ENCODE data around the gene HAAO.

Gene HAAO

DNA sequence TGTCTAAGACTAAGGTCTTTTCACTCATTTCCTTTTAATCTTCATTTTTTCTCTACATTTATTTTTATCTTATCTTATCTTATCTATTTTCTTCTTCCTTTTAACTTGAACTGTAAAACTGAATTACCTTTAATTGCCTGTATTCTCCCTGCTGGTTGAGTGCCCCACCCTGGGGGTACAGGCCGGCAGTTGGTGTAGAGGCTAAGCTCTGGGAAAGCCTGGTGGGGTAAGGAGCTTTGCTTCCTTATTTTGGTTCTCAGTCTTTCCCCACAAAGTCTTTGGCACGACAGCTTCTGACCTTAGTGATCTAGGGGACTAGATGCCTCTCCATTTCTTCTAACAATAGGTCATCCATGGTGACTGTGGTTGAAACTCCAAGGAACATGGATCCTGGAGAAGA, 26.8 kb upstream of the HAAO start:
- DNase-seq (ENCODE audit: low read depth, low spot score), result no peak

DNA sequence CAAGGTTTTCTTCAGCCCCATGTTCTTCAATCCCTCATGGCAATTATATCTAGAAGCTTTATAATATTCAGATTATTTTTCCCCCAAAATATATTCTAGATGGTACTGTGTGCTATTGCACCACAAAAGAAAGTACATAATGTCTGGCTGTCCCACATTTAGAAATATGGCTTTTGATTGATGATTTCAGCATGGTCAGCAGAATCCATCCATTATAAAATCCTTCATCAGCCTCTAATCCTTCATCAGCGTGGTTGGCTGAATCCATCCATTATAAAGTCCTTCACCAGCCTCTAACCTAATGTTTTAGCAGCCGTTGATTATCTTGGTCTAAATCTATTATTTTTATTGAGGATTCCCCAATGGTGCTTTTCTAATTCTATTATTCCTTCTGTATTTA, 23.3 kb upstream of the HAAO start:
- no peak for DNase-seq (ENCODE audit: low read depth, low spot score)
- no peak overlapping the region for H3K4me3 ChIP-seq (ENCODE audit: low read length)

More for the DNA sequence above, 26.8 kb upstream of the HAAO start:
- no peak overlapping the region for H3K4me3 ChIP-seq (ENCODE audit: low read length)

DNA sequence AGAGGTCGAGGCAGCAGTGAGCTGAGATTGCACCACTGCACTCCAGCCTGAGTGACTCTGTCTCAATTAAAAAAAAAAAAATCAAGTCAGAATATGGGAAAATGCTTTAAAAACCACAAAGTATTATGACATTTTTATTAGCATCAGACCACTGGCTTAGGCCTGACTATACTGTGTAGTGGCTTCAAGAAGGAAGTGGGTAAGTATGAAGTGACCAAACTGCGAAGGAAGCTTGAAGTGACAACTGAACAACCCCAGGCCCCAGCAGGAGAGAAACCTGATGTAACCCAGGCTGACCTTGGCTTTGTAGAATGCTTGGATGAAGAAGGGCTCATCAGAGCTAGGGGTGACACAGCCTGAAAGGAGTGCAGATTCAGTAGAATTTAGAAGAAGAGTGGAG, 21.4 kb upstream of the HAAO start:
- no peak for DNase-seq (ENCODE audit: low read depth, low spot score)
- H3K4me3 ChIP-seq (ENCODE audit: low read length), result no peak overlapping the region

DNA sequence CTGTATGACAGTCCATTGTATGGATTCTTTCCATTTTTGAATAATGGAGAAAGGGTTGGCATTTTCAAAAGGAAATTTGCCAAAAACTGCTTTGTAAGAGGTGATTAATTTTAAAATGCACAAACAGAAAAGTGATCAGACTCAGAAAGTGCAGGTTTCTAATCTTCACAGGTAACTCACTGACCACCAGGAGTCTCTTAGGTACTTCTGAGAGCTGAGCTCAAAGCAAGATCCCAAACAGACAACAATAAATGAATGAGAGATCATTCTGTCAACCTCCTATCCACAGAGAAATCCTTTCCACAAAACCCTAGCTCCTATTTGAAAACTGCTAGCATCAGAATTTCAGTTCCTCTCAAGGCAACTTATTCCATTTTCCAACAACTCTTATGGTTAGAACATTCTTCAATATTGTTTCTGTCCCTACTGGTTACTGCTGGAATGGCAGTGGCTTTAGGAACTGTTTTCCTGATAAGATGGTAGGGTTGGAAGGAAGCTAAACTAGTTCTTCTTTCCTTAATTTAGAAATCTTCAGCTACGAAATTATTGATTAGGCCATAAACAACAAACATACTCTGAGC, 20.6 kb upstream of the HAAO start:
- no peak overlapping the region for H3K4me3 ChIP-seq (ENCODE audit: low read length)
- DNase-seq (ENCODE audit: low read depth, low spot score), result no peak

DNA sequence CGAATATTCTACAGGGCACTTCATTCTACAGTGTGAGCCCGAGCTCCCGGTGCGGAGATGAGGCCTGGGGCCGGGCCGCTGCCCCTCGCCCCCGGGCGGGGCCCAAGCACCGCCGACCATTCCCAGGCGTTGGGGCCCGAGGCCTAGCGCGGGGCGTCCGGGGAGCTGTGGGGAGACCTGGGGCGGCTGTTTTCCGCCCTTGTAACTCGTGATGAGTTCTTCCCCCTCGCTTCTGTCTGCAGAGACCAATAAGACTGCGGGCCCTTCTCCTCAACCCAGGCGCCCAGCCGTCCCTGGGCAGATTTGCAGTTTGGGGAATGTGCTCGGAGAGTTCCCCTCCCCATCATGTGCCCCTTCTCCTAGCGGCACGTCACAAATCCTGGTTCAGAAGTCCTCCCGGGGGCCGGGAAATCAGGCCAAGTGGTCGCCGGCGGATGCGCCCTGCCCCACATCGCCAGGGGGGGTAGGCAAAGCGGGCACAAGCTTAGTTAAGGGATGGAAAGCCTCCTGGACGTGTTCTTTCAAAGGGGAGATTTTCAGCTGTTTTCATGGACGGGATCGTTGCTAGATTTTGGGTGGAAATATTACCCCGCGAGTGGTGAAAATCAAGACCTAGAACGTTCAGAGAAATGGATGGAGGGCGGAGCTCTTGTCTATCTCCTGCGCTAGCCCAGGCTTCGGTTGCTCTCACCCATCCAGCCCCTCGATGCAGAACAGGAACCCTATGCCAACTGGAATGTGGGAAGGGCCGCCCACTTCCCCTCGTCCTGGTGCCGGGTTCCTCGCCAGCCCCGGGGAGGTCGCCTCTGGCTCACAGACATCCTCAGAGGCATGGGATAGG, 18.8 kb upstream of the HAAO start:
- peak overlapping the region; percentile 48 for H3K4me3 ChIP-seq (ENCODE audit: low read length)
- no peak for DNase-seq (ENCODE audit: low read depth, low spot score)

DNA sequence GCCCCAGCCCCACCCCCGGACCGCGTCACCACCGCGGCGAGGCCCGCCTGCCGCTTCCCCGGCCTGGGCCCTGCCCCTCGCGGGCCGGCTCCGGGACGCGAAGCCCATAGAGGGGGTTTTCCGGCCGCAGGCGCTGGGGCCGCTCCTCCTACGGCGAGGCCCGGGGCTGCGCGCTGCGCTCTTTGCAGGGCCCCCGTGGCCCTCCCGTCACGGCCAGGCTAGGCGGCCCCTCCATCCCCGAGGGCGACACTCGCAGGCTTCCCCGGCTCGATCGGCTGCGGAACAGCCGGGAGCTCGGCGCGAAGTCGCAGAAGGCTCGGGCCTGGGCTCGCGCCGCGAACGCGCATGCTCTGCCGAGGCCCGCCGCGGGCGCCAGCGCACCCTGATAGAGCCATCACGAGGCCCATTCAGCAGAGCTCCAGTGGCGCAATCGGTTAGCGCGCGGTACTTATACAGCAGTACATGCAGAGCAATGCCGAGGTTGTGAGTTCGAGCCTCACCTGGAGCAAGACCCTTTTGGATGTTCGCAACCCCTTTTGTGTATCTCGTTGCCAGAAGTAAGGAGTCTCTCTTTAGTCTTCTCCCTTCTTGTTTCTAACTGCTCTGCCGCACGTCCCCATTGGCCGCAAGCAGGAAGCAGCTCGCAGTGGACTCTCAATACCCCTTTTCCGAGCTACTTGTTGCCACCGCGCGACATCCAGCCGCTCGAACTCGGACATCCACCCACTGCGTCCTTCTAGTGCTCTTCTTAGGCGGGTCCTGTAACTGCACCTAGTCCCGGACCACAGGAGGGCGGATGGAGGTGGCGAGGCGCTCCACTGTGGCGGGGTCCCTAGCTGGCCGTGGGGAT, 18.0 kb upstream of the HAAO start:
- DNase-seq (ENCODE audit: low read depth, low spot score), result peak; percentile 84
- H3K4me3 ChIP-seq (ENCODE audit: low read length), result peak overlapping the region; percentile 48

DNA sequence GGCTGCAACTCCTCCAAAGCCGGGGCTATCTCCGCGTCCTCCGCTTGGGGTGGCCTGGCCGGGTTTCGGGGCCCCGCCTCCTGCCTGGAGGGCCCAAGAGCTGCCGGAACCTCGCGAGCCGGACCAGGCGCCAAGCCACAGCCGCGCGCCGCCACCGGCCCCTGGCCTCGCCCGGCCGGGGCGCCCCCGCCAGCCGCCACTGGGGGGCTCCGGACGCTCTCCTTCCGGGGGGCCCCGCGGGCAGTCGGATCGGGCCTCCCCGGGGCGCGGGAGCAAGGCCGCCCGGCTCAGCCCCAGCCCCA, 17.4 kb upstream of the HAAO start:
- peak overlapping the region; percentile 47 for H3K4me3 ChIP-seq (ENCODE audit: low read length)
- no peak for DNase-seq (ENCODE audit: low read depth, low spot score)

DNA sequence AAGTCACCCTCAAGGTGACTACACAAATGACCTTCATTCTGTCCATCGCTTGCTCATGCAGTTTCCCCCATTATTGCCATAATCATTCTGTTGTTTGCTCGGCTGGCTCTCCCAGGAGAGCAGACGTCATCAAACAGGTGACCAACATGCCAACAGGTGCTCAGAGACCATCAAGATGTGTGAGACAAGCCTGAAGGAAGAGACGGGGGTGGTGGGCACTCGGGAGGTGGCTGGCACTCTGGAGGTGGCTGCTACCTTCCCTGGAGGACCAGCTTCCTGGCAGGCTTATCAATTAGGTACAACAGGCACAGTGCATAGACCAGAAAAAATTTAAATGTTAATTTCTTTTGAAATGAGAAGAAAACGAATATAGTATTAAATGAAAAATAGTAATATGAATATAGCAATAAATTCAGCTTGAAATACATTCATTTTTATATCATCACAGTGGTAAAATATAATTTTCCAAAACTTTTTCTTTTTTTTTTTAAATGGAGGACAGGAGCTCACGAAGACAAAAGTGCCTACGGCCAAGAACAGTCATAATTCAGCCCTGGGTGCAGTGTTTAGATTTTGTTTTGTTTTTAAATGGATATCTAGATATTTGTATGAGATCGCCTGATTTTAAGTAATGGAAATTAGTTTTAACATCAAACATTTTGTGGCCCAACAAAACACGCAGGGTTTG, 16.9 kb upstream of the HAAO start:
- peak overlapping the region; percentile 47 for H3K4me3 ChIP-seq (ENCODE audit: low read length)
- no peak for DNase-seq (ENCODE audit: low read depth, low spot score)

DNA sequence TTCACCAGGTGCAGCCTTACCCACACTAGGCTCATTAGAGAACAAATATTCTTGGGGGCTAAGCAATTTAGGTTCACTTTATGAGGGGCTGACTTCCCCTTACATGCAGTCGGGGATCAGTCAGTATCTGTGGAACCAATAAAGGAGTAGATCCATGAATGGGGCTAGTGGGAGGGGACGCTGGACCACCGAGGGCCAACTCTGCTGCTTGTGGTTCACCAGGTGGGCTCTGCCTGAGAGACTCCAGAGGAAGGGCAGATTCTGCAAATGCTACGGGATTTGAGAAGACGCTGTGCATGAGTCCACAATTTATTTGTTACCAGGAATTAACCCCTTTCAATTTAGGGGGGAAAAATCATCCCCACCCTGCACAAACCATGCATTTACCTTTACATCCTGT, 15.9 kb upstream of the HAAO start:
- no peak for DNase-seq (ENCODE audit: low read depth, low spot score)
- H3K4me3 ChIP-seq (ENCODE audit: low read length), result no peak overlapping the region

DNA sequence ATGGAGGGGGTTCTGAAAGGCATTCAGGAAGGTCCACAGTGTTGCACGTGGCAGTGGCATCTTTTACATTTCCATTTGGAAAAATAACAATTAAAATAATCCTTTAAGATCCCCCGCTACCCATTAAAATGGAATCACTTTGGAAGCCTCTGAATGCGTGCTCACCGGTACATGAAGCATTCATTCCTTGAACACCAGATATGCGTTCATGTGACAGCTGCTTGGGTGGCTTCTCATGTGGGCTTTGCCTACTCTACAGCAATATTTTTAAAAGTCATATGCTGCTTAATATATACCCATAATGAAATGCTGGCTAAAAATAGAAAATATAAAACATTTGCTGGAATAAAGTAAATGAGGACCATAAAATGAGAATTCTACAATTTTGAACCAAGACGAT, 14.4 kb upstream of the HAAO start:
- no peak for DNase-seq (ENCODE audit: low read depth, low spot score)
- no peak overlapping the region for H3K4me3 ChIP-seq (ENCODE audit: low read length)

DNA sequence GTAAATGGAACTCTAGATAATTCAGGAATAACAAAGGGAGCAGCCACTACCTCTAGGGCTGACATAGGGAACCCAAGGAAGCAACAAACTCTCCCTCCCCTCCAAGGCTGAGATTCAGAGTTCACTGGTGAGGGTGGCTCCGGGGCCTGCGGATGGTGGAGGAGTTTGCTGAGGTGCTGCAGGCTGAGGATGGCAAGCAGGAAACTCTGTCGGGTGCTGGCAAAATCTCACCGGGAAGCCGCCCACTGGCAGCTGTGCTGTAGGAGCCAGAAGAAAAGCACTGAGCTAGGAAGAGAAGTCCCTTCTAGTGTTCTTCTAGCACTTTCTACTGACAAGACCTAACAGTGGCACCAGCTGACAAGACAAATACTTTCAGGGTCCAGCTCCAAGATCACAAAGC, 12.5 kb upstream of the HAAO start:
- DNase-seq (ENCODE audit: low read depth, low spot score), result no peak
- no peak overlapping the region for H3K4me3 ChIP-seq (ENCODE audit: low read length)

DNA sequence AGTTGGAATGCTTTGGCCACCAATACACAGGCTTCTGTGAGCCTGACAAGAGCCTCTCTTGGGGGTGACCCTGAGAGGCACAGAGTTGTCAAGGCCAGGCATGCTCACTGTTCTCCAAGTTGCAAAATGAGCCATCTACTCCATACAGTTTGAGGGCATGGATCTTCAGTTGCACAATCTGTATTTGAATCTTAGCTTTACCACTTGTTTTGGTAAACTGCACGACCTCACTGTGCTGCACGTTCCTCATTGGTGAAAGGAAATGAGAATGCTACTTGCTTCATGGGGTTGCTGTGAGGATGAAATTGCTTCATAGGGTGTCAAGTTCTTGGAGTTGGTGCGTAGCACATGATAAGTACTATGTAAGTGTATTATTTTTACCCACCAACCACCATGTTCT, 12.0 kb upstream of the HAAO start:
- no peak for DNase-seq (ENCODE audit: low read depth, low spot score)
- H3K4me3 ChIP-seq (ENCODE audit: low read length), result no peak overlapping the region

DNA sequence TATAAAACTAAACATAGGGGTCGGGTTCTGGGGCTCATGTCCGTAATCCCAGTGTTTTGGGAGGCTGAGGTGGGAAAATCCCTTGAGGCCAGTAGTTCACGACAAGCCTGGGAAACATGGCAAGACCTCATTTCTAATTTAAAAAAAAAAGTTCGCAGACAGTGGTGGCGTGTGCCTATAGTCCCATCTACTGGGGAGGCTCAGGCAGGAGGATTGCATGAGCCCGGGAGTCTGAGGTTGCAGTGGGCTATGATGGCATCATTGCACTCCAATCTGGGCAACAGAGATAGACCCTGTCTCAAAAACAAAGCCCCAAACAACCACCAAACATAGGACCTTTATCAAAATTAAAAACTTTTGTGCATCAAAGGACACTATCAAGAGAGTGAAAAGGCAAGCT, 9.8 kb upstream of the HAAO start:
- no peak overlapping the region for H3K4me3 ChIP-seq (ENCODE audit: low read length)
- DNase-seq (ENCODE audit: low read depth, low spot score), result no peak

DNA sequence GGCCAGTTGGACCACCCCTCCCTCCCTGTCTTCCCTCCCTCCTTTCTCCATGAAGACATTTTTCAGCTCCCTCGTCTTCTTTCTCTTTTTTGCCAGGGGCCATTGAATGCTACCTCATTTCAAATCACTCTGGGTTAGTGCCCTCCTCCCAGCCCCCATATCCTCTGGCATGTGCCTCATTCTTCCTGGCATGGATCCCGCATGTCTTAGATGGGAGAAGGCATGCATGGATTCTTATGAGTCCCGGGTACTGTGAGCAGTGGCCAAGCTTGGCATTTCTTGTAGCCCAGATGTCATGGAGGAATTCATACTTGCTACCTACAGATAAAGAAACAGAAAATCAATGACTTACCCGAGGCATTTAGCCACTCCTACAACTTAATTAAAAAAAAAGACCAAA, 9.0 kb upstream of the HAAO start:
- DNase-seq (ENCODE audit: low read depth, low spot score), result no peak
- H3K4me3 ChIP-seq (ENCODE audit: low read length), result no peak overlapping the region

DNA sequence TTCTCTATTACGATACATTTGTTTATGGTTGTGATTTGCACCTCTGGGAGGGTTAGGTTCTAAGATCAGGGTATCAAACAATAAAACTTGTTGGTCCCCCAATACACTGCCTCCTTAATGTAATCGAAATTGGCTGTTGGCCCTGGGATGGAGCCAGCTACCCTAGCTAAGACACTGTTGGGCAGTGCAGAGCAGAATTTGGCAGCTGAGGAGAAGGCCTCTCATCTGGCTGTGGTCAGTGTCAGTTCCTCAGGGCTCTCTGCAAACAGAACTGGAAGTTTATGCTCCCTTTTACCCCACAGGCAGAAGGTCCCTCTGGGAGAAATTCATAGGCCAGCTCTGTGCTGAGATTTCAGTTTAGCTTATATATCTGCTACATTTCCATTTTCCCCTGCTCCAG, 8.6 kb upstream of the HAAO start:
- no peak for DNase-seq (ENCODE audit: low read depth, low spot score)
- H3K4me3 ChIP-seq (ENCODE audit: low read length), result no peak overlapping the region

DNA sequence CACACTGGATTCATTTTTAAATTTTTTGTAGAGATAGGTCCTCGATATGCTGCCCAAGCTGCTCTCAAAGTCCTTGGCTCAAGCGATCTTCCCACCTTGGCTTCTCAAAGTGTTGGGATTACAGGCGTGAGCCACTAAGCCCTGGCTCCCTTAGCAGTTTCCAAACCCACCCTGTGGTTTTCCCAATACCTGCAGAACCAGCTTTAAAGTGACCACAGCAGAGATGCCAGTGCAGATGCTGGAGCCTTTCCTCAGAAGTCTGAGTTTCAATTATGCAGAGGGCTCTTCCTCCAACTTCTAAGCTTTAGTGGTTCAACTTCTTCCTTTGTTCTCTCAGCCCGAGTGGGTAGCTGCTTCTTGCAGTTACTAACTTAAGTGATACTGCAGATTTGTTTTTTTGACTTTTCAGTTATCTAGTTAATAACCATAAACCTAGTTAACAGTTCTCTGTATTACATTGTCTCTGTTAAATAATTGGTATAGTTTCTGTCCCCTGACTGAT, 8.1 kb upstream of the HAAO start:
- DNase-seq (ENCODE audit: low read depth, low spot score), result peak; percentile 44
- no peak overlapping the region for H3K4me3 ChIP-seq (ENCODE audit: low read length)

DNA sequence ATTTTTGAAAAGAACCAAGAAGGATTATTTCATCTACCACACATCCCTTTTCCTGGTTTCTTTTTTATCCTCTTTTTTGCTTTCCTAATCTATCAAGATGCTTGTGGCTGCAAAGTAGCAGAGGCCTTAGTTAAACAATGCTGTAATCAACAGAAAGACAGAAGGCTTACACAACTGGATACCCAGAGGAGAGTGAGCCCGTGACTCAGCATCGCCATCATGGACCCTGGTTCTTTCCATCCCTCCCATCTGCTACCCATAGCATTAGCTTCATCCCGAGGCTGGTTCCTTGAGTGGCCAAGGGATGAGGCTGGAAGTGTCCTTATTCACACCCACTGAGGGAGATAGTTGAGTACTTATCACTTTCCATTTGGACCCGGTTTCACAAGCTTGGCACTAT, 7.5 kb upstream of the HAAO start:
- no peak for DNase-seq (ENCODE audit: low read depth, low spot score)

DNA sequence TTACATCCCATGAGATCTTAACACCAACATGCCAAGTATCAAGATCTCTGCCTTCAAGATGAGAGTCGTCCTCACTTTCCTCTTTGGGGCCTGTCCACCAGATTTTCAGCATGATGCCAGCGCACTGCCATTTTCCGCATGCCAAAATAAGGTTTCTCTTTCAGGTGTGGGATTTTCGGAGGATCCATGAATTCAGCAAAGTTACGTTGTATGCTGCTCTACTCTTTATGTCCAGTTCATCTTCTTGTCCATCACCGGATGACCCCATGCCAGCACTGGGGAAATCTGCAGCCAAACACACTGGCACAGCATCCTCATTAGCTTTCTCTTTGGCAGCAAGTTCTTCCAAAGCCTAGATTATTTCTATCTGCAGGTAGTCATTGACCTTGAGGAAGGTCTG, 4.9 kb upstream of the HAAO start:
- DNase-seq (ENCODE audit: low read depth, low spot score), result no peak
- no peak overlapping the region for H3K4me3 ChIP-seq (ENCODE audit: low read length)

More for the DNA sequence above, 7.5 kb upstream of the HAAO start:
- H3K4me3 ChIP-seq (ENCODE audit: low read length), result no peak overlapping the region

DNA sequence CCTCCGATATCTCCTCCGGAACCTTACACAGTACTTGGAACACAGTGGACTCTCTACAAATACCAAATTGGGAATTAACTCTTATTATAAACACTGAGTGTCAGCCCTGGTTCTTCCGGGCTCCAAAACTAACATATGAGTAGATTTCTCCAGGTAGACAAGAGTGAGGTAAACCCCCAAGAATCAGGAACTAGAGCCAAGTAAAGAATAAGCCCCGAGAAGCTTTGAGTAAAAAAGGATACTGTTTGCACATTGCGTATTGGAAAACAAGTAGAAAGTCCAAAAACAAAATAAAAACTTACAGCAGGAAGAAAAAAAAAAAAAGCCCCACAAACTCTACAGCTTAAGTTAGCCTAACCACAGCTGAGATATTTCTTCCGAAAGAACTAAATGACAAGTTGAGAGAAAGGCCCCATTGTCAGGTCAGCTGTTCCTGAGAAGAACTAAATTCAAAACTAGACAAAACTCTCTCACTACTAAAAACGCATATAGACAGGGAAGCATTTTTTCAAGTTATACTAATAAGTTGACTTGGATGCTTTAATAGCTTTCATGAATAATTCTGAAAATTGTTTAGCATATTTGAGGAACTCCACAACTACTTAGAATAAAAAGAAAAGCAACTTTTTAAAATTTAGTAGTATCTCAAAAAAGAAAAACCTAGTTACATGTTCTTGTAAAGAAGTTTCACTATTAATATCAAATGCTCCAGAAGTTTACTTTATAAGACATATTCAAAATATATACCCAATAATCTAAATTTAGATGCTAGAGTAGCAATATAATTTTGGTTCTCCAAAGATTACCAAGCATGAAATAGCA, 4.3 kb upstream of the HAAO start:
- DNase-seq (ENCODE audit: low read depth, low spot score), result no peak

More for the DNA sequence above, 4.3 kb upstream of the HAAO start:
- no peak overlapping the region for H3K4me3 ChIP-seq (ENCODE audit: low read length)

Data from Jurkat, Clone E6-1 (cell line).